HT1080 (cell line): ENCODE measurements around the gene GJA9. TPM values are rescaled to one million over a fixed set of nuclear protein-coding genes. Genes with fewer than 3 reads are reported as not detected.

Experiments
- DNase-seq: peaks from one replicate; pipeline ENCODE4 v3.0.0-alpha.2; 2015; ENCODE audit warnings: low read depth
- small RNA-seq: library from RNA; depleted of rRNA; stranded (forward); fragments of <200 nt; gene quantifications from one replicate; pipeline ENCODE3, GENCODE V24; 2014
- total RNA-seq: library from RNA; depleted of rRNA; stranded (reverse); fragments of >200 nt; shearing (Covaris generic); gene quantifications from 2 replicates; pipeline ENCODE4 v1.2.3, GENCODE V29; 2014; rRNA removed

The GJA9 gene
- total RNA-seq, 1 experiment from 2014 or later: not detected

- no peak for DNase-seq
Observed at GRCh38 chr1:38832370-38832734, 49.0 kb downstream of the GJA9 start.

DNA sequence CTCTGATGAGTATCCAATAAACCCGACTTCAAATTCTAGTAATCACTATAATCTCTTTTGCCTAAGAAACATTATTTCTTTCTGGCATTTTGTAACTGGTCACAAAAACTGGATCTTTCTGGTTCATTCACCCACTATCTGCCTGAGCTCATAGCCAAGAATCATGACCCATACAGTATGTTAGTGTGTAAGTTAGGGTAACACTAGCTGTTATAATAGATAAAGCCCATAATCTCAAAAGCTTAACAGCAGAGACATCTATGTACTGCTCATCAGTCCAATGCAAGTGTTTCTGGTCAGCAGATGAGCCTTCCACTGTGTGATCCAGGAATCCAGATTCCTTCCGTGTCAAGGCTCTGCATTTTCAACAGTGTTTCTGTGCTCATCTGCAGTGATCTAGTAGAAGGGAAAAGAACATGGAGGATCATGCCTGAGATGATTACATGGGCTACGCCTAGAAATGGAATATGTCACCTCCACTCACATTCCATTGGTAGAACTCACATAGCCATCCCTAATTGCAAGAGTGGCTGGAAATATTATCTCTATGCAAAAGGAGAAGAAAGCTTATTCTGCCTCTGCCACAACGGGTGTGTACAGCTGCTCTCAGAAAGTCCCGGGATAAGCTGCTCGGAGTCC lies 49.5 kb downstream of the GJA9 start:
- no peak for DNase-seq

DNA sequence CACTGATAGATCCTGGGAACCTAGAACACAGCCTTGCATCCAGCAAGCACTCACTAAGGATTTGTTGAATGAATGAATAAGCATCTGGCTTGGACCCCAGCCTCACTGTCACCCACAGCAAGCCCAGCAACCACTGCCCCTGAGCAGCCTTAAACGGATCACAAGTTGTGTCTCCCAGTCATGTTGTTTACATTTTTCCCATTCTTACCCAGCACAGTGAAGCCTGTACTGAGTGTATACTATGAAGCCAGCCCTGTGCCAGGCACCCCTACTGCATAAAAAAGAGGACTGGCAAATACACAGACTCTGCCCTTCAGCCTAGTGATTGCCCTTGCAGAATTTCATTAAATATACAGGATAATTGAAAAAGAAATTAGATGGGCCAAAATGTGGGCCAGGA lies 52.0 kb downstream of the GJA9 start:
- DNase-seq: no peak

GRCh38 chr1:38827318-38827717 lies 54.1 kb downstream of the GJA9 start:
- no peak for DNase-seq

DNA sequence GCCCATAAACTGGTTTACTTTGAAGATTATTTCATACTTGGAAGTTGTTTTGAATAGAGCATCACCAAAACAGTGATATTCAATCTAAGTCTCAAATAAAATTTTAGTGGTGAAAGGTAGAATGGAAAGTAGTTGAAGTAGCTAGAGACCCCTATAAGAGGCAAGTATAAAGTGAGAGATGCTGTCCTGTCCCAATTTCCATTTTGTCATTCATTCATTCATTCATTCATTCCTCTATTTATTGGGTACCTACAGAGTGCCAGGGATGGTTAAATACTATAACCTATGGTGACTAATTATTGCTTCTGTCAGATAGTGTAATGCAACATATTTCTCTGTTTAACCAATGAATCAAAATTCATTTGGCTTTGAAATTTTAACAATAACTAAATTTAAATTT lies 54.5 kb downstream of the GJA9 start:
- no peak for DNase-seq

DNA sequence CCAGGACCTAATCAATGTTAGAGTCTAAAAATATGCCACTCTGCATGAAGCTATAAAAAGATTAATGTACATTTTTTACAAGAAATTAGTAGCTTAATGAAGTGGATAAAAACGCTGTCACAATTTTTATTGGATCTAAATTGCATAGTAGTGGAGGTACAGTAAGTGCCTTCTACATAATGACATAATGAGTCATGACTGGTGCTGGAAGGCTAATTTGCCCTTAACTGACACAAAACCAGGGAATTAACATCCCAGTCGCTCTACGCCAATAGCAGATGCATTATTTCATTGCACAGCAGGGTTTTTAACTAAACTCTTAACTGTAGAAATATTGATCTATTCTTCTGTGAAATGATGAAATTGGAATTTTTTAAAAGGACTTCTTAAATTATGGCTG lies 55.1 kb downstream of the GJA9 start:
- DNase-seq: no peak

Small RNAs within 50 kb of the gene (small RNA-seq; reads per million reads assigned to genes)
- gene GJA9-MYCBP (not detected), gene RNU6-605P (not detected)

Other genes with a start within 250 kb of the GJA9 start
- gene RRAGC, start 21.8 kb downstream of the GJA9 start, total RNA-seq: 9.1 and 11.7 TPM in 2 replicates
- gene MYCBP, start 8.2 kb downstream of the GJA9 start, total RNA-seq: 24.4 and 26.6 TPM in 2 replicates
- gene RHBDL2, start 60.2 kb upstream of the GJA9 start, total RNA-seq: 0.50 and 2.7 TPM in 2 replicates
- gene AKIRIN1, start 109.7 kb upstream of the GJA9 start, total RNA-seq: 49.3 and 72.6 TPM in 2 replicates
- gene NDUFS5, start 144.8 kb upstream of the GJA9 start, total RNA-seq: 485 and 597 TPM in 2 replicates